ENCODE measurements around the gene RTL10. TPM values are rescaled to one million over a fixed set of nuclear protein-coding genes. Genes with fewer than 3 reads are reported as not detected.

The RTL10 gene
- total RNA-seq, 1 experiment from 2014 or later, result 24.4 TPM

DNA sequence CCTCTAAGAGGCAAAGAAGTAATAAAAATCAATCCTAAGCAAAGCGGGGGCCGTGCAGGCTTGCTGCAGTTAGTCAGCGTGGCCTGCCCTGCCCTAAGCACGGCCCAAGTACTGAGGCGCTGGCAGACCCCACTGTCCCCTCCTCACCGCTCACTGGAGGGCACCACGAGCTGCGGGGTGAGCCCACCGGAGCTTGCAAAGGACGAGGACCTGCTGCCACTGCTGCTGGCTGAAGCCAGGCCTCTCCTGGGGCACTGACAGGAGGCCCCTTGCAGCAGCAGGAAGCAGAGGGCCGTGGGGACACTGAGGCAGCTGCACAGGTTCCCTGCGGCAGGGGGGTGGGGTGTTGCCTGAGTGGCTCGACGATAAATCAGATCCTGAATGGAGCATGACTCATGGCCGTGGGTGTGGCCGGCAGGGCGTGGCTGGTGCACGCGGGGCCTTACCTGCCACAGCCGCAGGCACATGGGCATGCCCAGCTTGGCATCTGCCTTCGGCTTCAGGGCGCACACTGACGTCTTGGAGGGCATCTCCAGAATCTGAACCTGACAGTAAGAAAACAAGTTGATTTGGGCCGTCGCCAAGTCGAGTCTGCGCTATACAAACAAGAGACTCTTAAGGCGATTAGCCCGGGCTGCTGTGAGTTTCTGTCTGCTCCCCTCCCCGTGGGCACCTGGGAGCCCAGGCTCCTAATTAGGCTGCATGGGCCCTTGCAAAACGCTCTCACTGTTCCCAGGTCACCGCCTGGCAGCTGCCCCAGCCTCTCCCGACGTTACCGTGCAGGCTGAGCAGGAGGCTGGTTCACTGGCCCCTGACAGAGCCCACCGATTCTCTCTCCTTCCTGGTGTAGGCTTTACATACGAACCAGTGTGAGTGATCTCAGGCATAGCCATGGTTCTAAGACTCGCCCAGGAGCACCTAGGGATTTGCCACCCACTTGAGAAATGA, 48.2 kb downstream of the RTL10 start:
- Histone ChIP-seq H2AFZ (ENCODE audit: low read length) (no peak overlapping the region), H3K79me1 (ENCODE audit: insufficient read depth, low read depth, low read length, poor library complexity, severe bottlenecking) (no peaks in the 10 kb centered on the region), H3K9me3 (ENCODE audit: control insufficient read depth, low read depth, low read length) (no peaks in the 10 kb centered on the region), H3K23ac (ENCODE audit: insufficient read length, low read depth, low read length) (no peak overlapping the region), H3K4me2 (ENCODE audit: insufficient read depth, insufficient read length, low read length) (no peak overlapping the region), H3K23me2 (ENCODE audit: insufficient read length, low read depth, low read length, poor library complexity, severe bottlenecking) (peaks cover 3% of the 10 kb centered on the region), H2BK12ac (ENCODE audit: insufficient read length, low read depth, low read length) (no peak overlapping the region), H3T11ph (ENCODE audit: low read length) (no peak overlapping the region), H3K4me1 (ENCODE audit: insufficient read depth, low read length) (no peaks in the 10 kb centered on the region), H3K4ac (ENCODE audit: low read depth, low read length) (no peak overlapping the region), H4K8ac (replicated peaks; ENCODE audit: insufficient read length, low read depth, low read length) (no peak overlapping the region), H3K27ac (ENCODE audit: insufficient read length, low read depth, low read length) (no peak overlapping the region), H2BK20ac (ENCODE audit: low read depth, low read length, poor library complexity, severe bottlenecking) (no peak overlapping the region), H4K5ac (ENCODE audit: insufficient read length, low read depth, low read length) (no peak overlapping the region), H4K20me1 (ENCODE audit: control insufficient read depth, insufficient read depth, insufficient read length) (no peaks in the 10 kb centered on the region), H3K18ac (ENCODE audit: insufficient read length, low read depth, low read length) (no peak overlapping the region), H3K14ac (ENCODE audit: insufficient read depth, low read length) (no peak overlapping the region; the same call in 1 of the 2 replicates), H3K56ac (ENCODE audit: insufficient read length, low read depth, low read length) (no peak overlapping the region), H3K79me2 (ENCODE audit: insufficient read depth, low read length) (no peaks in the 10 kb centered on the region), H2AK5ac (ENCODE audit: insufficient read length, low read length) (no peak overlapping the region), H3K27me3 (ENCODE audit: insufficient read depth, low read length) (no peaks in the 10 kb centered on the region), H4K91ac (ENCODE audit: insufficient read length, low read depth, low read length) (no peak overlapping the region), H2BK5ac (ENCODE audit: insufficient read length, low read length) (no peak overlapping the region), H2BK120ac (ENCODE audit: low read depth, low read length, poor library complexity, severe bottlenecking) (no peak overlapping the region), H3K9ac (ENCODE audit: extremely low read depth, insufficient read length, low read length) (no peak overlapping the region), H2BK15ac (ENCODE audit: low read depth, low read length) (no peak overlapping the region)
- Mint-ChIP-seq H3K36me3 (ENCODE audit: insufficient read depth in 1 of 3, low read depth in 3 of 3) (peaks cover 0 to 4% (median 0%) of the 10 kb centered on the region in 3 experiments; a peak in 2 of 7 replicates), H3K4me3 (no peak overlapping the region; a peak in 1 of 5 replicates), H3K4me1 (peaks cover 3 to 7% of the 10 kb centered on the region in 2 experiments; a peak in 2 of 4 replicates), H3K27ac (0 out of 7 replicates have a peak overlapping the region, but pooled peaks of 1 of the 3 experiments have one; percentile 52), H3K9me3 (no peaks in the 10 kb centered on the region), H3K27me3 (ENCODE audit: low read depth) (no peaks in the 10 kb centered on the region; the same call in 1 of the 2 replicates)
- TF ChIP-seq, protein P1, sequence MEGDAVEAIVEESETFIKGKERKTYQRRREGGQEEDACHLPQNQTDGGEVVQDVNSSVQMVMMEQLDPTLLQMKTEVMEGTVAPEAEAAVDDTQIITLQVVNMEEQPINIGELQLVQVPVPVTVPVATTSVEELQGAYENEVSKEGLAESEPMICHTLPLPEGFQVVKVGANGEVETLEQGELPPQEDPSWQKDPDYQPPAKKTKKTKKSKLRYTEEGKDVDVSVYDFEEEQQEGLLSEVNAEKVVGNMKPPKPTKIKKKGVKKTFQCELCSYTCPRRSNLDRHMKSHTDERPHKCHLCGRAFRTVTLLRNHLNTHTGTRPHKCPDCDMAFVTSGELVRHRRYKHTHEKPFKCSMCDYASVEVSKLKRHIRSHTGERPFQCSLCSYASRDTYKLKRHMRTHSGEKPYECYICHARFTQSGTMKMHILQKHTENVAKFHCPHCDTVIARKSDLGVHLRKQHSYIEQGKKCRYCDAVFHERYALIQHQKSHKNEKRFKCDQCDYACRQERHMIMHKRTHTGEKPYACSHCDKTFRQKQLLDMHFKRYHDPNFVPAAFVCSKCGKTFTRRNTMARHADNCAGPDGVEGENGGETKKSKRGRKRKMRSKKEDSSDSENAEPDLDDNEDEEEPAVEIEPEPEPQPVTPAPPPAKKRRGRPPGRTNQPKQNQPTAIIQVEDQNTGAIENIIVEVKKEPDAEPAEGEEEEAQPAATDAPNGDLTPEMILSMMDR (conservative IDR thresholded peaks at IDR 0.05), result no peak
- no peak for DNase-seq
- WGBS (ENCODE audit: extremely low coverage, insufficient read length, low lambda C conversion rate), result no CpG with 5 or more reads among the region's 38 CpGs

All from H9 (cell line).